Measurements from ENCODE around the gene RNPEPL1.
A peak's percentile ranks its signal among the peaks of the same experiment; 100 is the strongest.

Gene RNPEPL1

GRCh38 chr2:240591226-240591625 is 22.9 kb downstream of the RNPEPL1 start:
- no peak for TF ChIP-seq Cebpa-rat (IDR thresholded peaks at IDR 0.05)
- Histone ChIP-seq H3K9me3 (replicated peaks in 1 of 11) (no peaks in the 10 kb centered on the region), H3K4me2 (no peak overlapping the region), H3K36me3 (peaks cover 52 to 75% (median 70%) of the 10 kb centered on the region in 11 experiments), H3K27ac (no peak overlapping the region), H3K27me3 (no peaks in the 10 kb centered on the region), H4K20me1 (peaks cover 88 to 95% (median 92%) of the 10 kb centered on the region in 11 experiments; a peak in 21 of 22 replicates), H3K4me3 (no peak overlapping the region), H3K9ac (peak overlapping the region in 2 of 11 experiments; percentile 10 to 30; a peak in 2 of 22 replicates), H3K4me1 (peaks cover 21 to 39% (median 34%) of the 10 kb centered on the region in 10 experiments)

- Histone ChIP-seq H3K27me3 (no peaks in the 10 kb centered on the region), H3K27ac (no peak overlapping the region), H3K9ac (peak overlapping the region in 6 of 11 experiments; percentile 1 to 30 (median 10); a peak in 3 of 22 replicates), H3K4me1 (peaks cover 21 to 45% (median 40%) of the 10 kb centered on the region in 10 experiments), H3K36me3 (peaks cover 52 to 80% (median 76%) of the 10 kb centered on the region in 11 experiments), H3K4me2 (no peak overlapping the region), H3K9me3 (replicated peaks in 1 of 11) (no peaks in the 10 kb centered on the region), H3K4me3 (no peak overlapping the region), H4K20me1 (peaks cover 94 to 100% (median 98%) of the 10 kb centered on the region in 11 experiments; a peak in 21 of 22 replicates)
- no peak for TF ChIP-seq Cebpa-rat (IDR thresholded peaks at IDR 0.05)
Measured at GRCh38 chr2:240591784-240592183, 23.5 kb downstream of the RNPEPL1 start.

- Histone ChIP-seq H3K27ac (no peak overlapping the region; a peak in 1 of 22 replicates), H3K4me1 (peaks cover 12 to 40% (median 33%) of the 10 kb centered on the region in 10 experiments), H3K9me3 (replicated peaks in 1 of 11) (no peaks in the 10 kb centered on the region), H3K4me2 (no peak overlapping the region), H3K4me3 (no peak overlapping the region), H3K9ac (peak overlapping the region in 5 of 11 experiments; percentile 7 to 41 (median 33); a peak in 4 of 22 replicates), H3K27me3 (no peaks in the 10 kb centered on the region), H3K36me3 (peaks cover 64 to 94% (median 88%) of the 10 kb centered on the region in 11 experiments), H4K20me1 (peaks cover 84 to 100% (median 97%) of the 10 kb centered on the region in 11 experiments; a peak in 21 of 22 replicates)
- no peak for TF ChIP-seq Cebpa-rat (IDR thresholded peaks at IDR 0.05)
Measured at GRCh38 chr2:240593026-240593702, 24.9 kb downstream of the RNPEPL1 start.

- peak overlapping the region in 8 of 11 experiments; percentile 2 to 41 (median 24); a peak in 4 of 22 replicates for H3K9ac ChIP-seq
- H3K4me1 ChIP-seq, result peaks cover 5 to 33% (median 26%) of the 10 kb centered on the region in 10 experiments; a peak in 19 of 20 replicates
- peaks cover 77 to 100% (median 94%) of the 10 kb centered on the region in 11 experiments; a peak in 21 of 22 replicates for H4K20me1 ChIP-seq
- TF ChIP-seq Cebpa-rat (IDR thresholded peaks at IDR 0.05), result no peak
- peaks cover 70 to 100% (median 95%) of the 10 kb centered on the region in 11 experiments for H3K36me3 ChIP-seq
- H3K27me3 ChIP-seq, result no peaks in the 10 kb centered on the region
- H3K9me3 ChIP-seq (replicated peaks in 1 of 11), result no peaks in the 10 kb centered on the region
- H3K27ac ChIP-seq, result no peak overlapping the region
- no peak overlapping the region for H3K4me2 ChIP-seq
- no peak overlapping the region for H3K4me3 ChIP-seq
Measured at GRCh38 chr2:240593703-240594451, 25.6 kb downstream of the RNPEPL1 start.

- Histone ChIP-seq H3K4me2 (peak overlapping the region in 4 of 11 experiments; percentile 4 to 32 (median 20); a peak in 2 of 22 replicates), H3K9me3 (replicated peaks in 1 of 11) (no peaks in the 10 kb centered on the region), H4K20me1 (peaks cover 69 to 99% (median 86%) of the 10 kb centered on the region in 11 experiments; a peak in 21 of 22 replicates), H3K27ac (peak overlapping the region in 1 of 11 experiments; percentile 32; a peak in 2 of 22 replicates), H3K36me3 (peaks cover 70 to 100% (median 95%) of the 10 kb centered on the region in 11 experiments), H3K9ac (peak overlapping the region in 9 of 11 experiments; percentile 4 to 56 (median 29); a peak in 8 of 22 replicates), H3K4me1 (peaks cover 0 to 26% (median 23%) of the 10 kb centered on the region in 10 experiments; a peak in 17 of 20 replicates), H3K4me3 (no peak overlapping the region), H3K27me3 (no peaks in the 10 kb centered on the region)
- TF ChIP-seq Cebpa-rat (IDR thresholded peaks at IDR 0.05), result no peak
Measured at GRCh38 chr2:240594511-240595380, 26.5 kb downstream of the RNPEPL1 start.

- Histone ChIP-seq H3K36me3 (peaks cover 64 to 100% (median 95%) of the 10 kb centered on the region in 11 experiments), H3K4me1 (peaks cover 0 to 26% (median 23%) of the 10 kb centered on the region in 10 experiments; a peak in 17 of 20 replicates), H4K20me1 (peaks cover 61 to 97% (median 81%) of the 10 kb centered on the region in 11 experiments; a peak in 21 of 22 replicates), H3K4me3 (no peak overlapping the region), H3K27ac (peak overlapping the region in 3 of 11 experiments; percentile 32 to 58 (median 40); a peak in 3 of 22 replicates), H3K4me2 (peak overlapping the region in 6 of 11 experiments; percentile 33 to 69 (median 54); a peak in 11 of 22 replicates), H3K9ac (peak overlapping the region in 8 of 11 experiments; percentile 4 to 56 (median 26); a peak in 11 of 22 replicates), H3K27me3 (no peaks in the 10 kb centered on the region), H3K9me3 (replicated peaks in 1 of 11) (no peaks in the 10 kb centered on the region)
- no peak for TF ChIP-seq Cebpa-rat (IDR thresholded peaks at IDR 0.05)
Measured at GRCh38 chr2:240595381-240596079, 27.2 kb downstream of the RNPEPL1 start.

GRCh38 chr2:240596080-240596460 is 27.8 kb downstream of the RNPEPL1 start:
- Histone ChIP-seq H3K9ac (peak overlapping the region in 8 of 11 experiments; percentile 11 to 50 (median 20); a peak in 9 of 22 replicates), H3K27me3 (no peaks in the 10 kb centered on the region), H4K20me1 (peaks cover 56 to 97% (median 79%) of the 10 kb centered on the region in 11 experiments; a peak in 21 of 22 replicates), H3K4me1 (peaks cover 0 to 26% (median 23%) of the 10 kb centered on the region in 10 experiments; a peak in 17 of 20 replicates), H3K36me3 (peaks cover 62 to 100% (median 94%) of the 10 kb centered on the region in 11 experiments), H3K9me3 (replicated peaks in 1 of 11) (no peaks in the 10 kb centered on the region), H3K4me3 (no peak overlapping the region), H3K27ac (peak overlapping the region in 4 of 11 experiments; percentile 11 to 58 (median 45); a peak in 4 of 22 replicates), H3K4me2 (peak overlapping the region in 9 of 11 experiments; percentile 14 to 71 (median 53); a peak in 16 of 22 replicates)
- no peak for TF ChIP-seq Cebpa-rat (IDR thresholded peaks at IDR 0.05)
